Measurements from ENCODE around the gene KCND1. TPM values are rescaled to one million over a fixed set of nuclear protein-coding genes. Genes with fewer than 3 reads are reported as not detected.

The KCND1 gene
- total and polyA plus RNA-seq, 10 of the 15 experiments (the other 5 are each of a cell fraction or from before 2014, with no cell fraction given): 0.02 to 1.0 (median 0.39) TPM

DNA sequence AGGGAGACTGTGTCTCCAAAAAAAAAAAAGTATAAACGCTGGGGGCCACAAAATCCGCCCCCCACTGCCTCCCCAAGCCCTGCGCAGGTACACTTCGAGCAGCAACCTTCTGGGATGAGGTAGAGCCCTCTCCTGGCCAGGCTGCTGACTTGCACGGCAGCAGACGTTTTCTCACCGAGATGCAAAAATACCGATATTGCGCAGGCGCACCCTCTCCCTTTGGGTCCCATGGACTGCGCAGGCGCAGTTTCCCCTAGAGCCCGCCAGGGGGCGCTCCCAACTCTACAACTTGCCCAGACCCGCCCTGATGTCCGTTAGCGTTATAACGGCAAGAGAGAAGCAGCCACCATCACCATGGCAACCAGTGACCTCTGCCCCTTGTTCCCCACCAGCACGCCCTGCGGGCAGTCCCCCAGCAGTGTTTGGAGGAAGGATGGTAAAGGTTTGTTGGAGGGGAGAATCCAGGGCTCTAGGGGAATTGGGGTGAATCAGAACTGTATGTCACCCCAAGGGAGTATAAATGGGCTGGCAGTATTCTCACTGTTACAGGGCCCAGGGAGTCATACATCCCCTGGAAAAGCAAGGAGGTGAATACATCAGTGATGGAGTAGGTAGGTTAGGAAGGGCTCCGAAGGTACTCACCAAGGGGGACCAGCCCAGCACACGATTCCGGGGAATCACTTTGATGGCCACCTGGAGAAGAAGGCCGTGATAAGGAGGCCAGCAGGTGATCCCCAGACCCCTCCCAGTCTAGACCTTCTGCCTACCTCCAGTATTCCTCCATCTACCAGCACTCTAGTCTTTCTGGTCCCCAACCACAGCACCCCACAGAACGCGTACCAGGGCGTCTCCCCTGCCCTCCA lies 54.3 kb downstream of the KCND1 start (continued):
- TF ChIP-seq, protein P1, sequence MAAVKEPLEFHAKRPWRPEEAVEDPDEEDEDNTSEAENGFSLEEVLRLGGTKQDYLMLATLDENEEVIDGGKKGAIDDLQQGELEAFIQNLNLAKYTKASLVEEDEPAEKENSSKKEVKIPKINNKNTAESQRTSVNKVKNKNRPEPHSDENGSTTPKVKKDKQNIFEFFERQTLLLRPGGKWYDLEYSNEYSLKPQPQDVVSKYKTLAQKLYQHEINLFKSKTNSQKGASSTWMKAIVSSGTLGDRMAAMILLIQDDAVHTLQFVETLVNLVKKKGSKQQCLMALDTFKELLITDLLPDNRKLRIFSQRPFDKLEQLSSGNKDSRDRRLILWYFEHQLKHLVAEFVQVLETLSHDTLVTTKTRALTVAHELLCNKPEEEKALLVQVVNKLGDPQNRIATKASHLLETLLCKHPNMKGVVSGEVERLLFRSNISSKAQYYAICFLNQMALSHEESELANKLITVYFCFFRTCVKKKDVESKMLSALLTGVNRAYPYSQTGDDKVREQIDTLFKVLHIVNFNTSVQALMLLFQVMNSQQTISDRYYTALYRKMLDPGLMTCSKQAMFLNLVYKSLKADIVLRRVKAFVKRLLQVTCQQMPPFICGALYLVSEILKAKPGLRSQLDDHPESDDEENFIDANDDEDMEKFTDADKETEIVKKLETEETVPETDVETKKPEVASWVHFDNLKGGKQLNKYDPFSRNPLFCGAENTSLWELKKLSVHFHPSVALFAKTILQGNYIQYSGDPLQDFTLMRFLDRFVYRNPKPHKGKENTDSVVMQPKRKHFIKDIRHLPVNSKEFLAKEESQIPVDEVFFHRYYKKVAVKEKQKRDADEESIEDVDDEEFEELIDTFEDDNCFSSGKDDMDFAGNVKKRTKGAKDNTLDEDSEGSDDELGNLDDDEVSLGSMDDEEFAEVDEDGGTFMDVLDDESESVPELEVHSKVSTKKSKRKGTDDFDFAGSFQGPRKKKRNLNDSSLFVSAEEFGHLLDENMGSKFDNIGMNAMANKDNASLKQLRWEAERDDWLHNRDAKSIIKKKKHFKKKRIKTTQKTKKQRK (IDR thresholded peaks at IDR 0.05; ENCODE audit: low read depth, low read length): no peak
- no peak for TF ChIP-seq ZNF384 (IDR thresholded peaks at IDR 0.05; ENCODE audit: borderline replicate concordance, low read depth, low read length)
- no peak for TF ChIP-seq NFYB (IDR thresholded peaks at IDR 0.05; ENCODE audit: insufficient read depth, low read depth, low read length)
- peak; percentile 90 for TF ChIP-seq POLR2AphosphoS2 (IDR thresholded peaks at IDR 0.05; ENCODE audit: low read depth, low read length)
- TF ChIP-seq ZNF217 (IDR thresholded peaks at IDR 0.05): no peak
- TF ChIP-seq DPF2 (IDR thresholded peaks at IDR 0.05): peak; percentile 27; the same call in 1 of the 2 replicates
- TF ChIP-seq PML (IDR thresholded peaks at IDR 0.05; ENCODE audit: low read length): no peak
- TF ChIP-seq, protein P2, sequence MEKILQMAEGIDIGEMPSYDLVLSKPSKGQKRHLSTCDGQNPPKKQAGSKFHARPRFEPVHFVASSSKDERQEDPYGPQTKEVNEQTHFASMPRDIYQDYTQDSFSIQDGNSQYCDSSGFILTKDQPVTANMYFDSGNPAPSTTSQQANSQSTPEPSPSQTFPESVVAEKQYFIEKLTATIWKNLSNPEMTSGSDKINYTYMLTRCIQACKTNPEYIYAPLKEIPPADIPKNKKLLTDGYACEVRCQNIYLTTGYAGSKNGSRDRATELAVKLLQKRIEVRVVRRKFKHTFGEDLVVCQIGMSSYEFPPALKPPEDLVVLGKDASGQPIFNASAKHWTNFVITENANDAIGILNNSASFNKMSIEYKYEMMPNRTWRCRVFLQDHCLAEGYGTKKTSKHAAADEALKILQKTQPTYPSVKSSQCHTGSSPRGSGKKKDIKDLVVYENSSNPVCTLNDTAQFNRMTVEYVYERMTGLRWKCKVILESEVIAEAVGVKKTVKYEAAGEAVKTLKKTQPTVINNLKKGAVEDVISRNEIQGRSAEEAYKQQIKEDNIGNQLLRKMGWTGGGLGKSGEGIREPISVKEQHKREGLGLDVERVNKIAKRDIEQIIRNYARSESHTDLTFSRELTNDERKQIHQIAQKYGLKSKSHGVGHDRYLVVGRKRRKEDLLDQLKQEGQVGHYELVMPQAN (conservative IDR thresholded peaks at IDR 0.05): no peak; the same call in none of the 2 replicates
- TF ChIP-seq JUND (IDR thresholded peaks at IDR 0.05; ENCODE audit: low read depth, low read length): no peak
- no peak for TF ChIP-seq RUNX3 (IDR thresholded peaks at IDR 0.05; ENCODE audit: low read length)
- TF ChIP-seq, protein P3, sequence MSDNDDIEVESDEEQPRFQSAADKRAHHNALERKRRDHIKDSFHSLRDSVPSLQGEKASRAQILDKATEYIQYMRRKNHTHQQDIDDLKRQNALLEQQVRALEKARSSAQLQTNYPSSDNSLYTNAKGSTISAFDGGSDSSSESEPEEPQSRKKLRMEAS (IDR thresholded peaks at IDR 0.05; ENCODE audit: low read depth, low read length): 0 out of 2 replicates have a peak, but pooled peaks have one; percentile 40
- TF ChIP-seq ZBED1 (IDR thresholded peaks at IDR 0.05; ENCODE audit: borderline replicate concordance): no peak
- TF ChIP-seq, protein P4, sequence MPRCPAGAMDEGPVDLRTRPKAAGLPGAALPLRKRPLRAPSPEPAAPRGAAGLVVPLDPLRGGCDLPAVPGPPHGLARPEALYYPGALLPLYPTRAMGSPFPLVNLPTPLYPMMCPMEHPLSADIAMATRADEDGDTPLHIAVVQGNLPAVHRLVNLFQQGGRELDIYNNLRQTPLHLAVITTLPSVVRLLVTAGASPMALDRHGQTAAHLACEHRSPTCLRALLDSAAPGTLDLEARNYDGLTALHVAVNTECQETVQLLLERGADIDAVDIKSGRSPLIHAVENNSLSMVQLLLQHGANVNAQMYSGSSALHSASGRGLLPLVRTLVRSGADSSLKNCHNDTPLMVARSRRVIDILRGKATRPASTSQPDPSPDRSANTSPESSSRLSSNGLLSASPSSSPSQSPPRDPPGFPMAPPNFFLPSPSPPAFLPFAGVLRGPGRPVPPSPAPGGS (IDR thresholded peaks at IDR 0.05; ENCODE audit: borderline replicate concordance, insufficient read depth, low read depth, low read length, poor library complexity, severe bottlenecking): no peak
- no peak for TF ChIP-seq CHD4 (IDR thresholded peaks at IDR 0.05)
- TF ChIP-seq, protein P5, sequence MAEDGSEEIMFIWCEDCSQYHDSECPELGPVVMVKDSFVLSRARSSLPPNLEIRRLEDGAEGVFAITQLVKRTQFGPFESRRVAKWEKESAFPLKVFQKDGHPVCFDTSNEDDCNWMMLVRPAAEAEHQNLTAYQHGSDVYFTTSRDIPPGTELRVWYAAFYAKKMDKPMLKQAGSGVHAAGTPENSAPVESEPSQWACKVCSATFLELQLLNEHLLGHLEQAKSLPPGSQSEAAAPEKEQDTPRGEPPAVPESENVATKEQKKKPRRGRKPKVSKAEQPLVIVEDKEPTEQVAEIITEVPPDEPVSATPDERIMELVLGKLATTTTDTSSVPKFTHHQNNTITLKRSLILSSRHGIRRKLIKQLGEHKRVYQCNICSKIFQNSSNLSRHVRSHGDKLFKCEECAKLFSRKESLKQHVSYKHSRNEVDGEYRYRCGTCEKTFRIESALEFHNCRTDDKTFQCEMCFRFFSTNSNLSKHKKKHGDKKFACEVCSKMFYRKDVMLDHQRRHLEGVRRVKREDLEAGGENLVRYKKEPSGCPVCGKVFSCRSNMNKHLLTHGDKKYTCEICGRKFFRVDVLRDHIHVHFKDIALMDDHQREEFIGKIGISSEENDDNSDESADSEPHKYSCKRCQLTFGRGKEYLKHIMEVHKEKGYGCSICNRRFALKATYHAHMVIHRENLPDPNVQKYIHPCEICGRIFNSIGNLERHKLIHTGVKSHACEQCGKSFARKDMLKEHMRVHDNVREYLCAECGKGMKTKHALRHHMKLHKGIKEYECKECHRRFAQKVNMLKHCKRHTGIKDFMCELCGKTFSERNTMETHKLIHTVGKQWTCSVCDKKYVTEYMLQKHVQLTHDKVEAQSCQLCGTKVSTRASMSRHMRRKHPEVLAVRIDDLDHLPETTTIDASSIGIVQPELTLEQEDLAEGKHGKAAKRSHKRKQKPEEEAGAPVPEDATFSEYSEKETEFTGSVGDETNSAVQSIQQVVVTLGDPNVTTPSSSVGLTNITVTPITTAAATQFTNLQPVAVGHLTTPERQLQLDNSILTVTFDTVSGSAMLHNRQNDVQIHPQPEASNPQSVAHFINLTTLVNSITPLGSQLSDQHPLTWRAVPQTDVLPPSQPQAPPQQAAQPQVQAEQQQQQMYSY (CRISPR knock-in tag; IDR thresholded peaks at IDR 0.05): no peak
- TF ChIP-seq MYC (IDR thresholded peaks at IDR 0.05; ENCODE audit: insufficient read depth, insufficient read length, insufficient replicate concordance, low read length, severe bottlenecking): no peak

All from GM12878 (cell line).